ENCODE measurements around the gene PDE8A.

Gene PDE8A

GRCh38 chr15:85112997-85113396, 131.3 kb downstream of the PDE8A start:
- DNase-seq (ENCODE audit: extremely low spot score, insufficient read length, low read depth) (no peak), FAIRE-seq (no peak)

GRCh38 chr15:85114886-85115285, 133.2 kb downstream of the PDE8A start:
- FAIRE-seq = no peak

GRCh38 chr15:85116066-85116465, 134.4 kb downstream of the PDE8A start:
- FAIRE-seq = no peak
- no peak for DNase-seq (ENCODE audit: extremely low spot score, insufficient read length, low read depth)

More at GRCh38 chr15:85114886-85115285, 133.2 kb downstream of the PDE8A start:
- no peak for DNase-seq (ENCODE audit: extremely low spot score, insufficient read length, low read depth)

- DNase-seq (ENCODE audit: extremely low spot score, insufficient read length, low read depth) = no peak
- FAIRE-seq = no peak
Measured at GRCh38 chr15:85116494-85116893, 134.8 kb downstream of the PDE8A start.

- peak; percentile 66 for FAIRE-seq
Measured at GRCh38 chr15:85116925-85117646, 135.4 kb downstream of the PDE8A start.

GRCh38 chr15:85118173-85118572, 136.5 kb downstream of the PDE8A start:
- FAIRE-seq = no peak
- no peak for DNase-seq (ENCODE audit: extremely low spot score, insufficient read length, low read depth)

More at GRCh38 chr15:85116925-85117646, 135.4 kb downstream of the PDE8A start:
- DNase-seq (ENCODE audit: extremely low spot score, insufficient read length, low read depth) = no peak

- FAIRE-seq (no peak), DNase-seq (ENCODE audit: extremely low spot score, insufficient read length, low read depth) (no peak)
Measured at GRCh38 chr15:85118581-85118980, 136.9 kb downstream of the PDE8A start.

GRCh38 chr15:85120351-85121113, 138.9 kb downstream of the PDE8A start:
- no peak for DNase-seq (ENCODE audit: extremely low spot score, insufficient read length, low read depth)
- no peak for FAIRE-seq

GRCh38 chr15:85124173-85124572, 142.5 kb downstream of the PDE8A start:
- DNase-seq (ENCODE audit: extremely low spot score, insufficient read length, low read depth) (no peak), FAIRE-seq (no peak)

- no peak for FAIRE-seq
Measured at GRCh38 chr15:85125056-85125661, 143.5 kb downstream of the PDE8A start.

GRCh38 chr15:85128621-85129020, 147.0 kb downstream of the PDE8A start:
- FAIRE-seq (no peak), DNase-seq (ENCODE audit: extremely low spot score, insufficient read length, low read depth) (no peak)

More at GRCh38 chr15:85125056-85125661, 143.5 kb downstream of the PDE8A start:
- DNase-seq (ENCODE audit: extremely low spot score, insufficient read length, low read depth) = no peak

GRCh38 chr15:85129881-85130280, 148.2 kb downstream of the PDE8A start:
- FAIRE-seq (no peak), DNase-seq (ENCODE audit: extremely low spot score, insufficient read length, low read depth) (no peak)

GRCh38 chr15:85131915-85132314, 150.3 kb downstream of the PDE8A start:
- DNase-seq (ENCODE audit: extremely low spot score, insufficient read length, low read depth) (no peak), FAIRE-seq (peak; percentile 24)

- DNase-seq (ENCODE audit: extremely low spot score, insufficient read length, low read depth) (no peak), FAIRE-seq (no peak)
Measured at GRCh38 chr15:85133709-85134108, 152.1 kb downstream of the PDE8A start.

GRCh38 chr15:85137489-85138168, 156.0 kb downstream of the PDE8A start:
- DNase-seq (ENCODE audit: extremely low spot score, insufficient read length, low read depth) = no peak
- FAIRE-seq = no peak

- FAIRE-seq (no peak), DNase-seq (ENCODE audit: extremely low spot score, insufficient read length, low read depth) (no peak)
Measured at GRCh38 chr15:85139391-85139790, 157.7 kb downstream of the PDE8A start.

GRCh38 chr15:85141726-85142125, 160.1 kb downstream of the PDE8A start:
- DNase-seq (ENCODE audit: extremely low spot score, insufficient read length, low read depth) = no peak
- FAIRE-seq = no peak

- FAIRE-seq (no peak), DNase-seq (ENCODE audit: extremely low spot score, insufficient read length, low read depth) (no peak)
Measured at GRCh38 chr15:85142312-85142711, 160.7 kb downstream of the PDE8A start.

- FAIRE-seq = no peak
Measured at GRCh38 chr15:85149465-85150129, 167.9 kb downstream of the PDE8A start.

GRCh38 chr15:85150130-85150480, 168.4 kb downstream of the PDE8A start:
- DNase-seq (ENCODE audit: extremely low spot score, insufficient read length, low read depth) (no peak), FAIRE-seq (no peak)

More at GRCh38 chr15:85149465-85150129, 167.9 kb downstream of the PDE8A start:
- no peak for DNase-seq (ENCODE audit: extremely low spot score, insufficient read length, low read depth)

Data from GM18507 (cell line).